ENCODE measurements around the gene PALLD.

DNA sequence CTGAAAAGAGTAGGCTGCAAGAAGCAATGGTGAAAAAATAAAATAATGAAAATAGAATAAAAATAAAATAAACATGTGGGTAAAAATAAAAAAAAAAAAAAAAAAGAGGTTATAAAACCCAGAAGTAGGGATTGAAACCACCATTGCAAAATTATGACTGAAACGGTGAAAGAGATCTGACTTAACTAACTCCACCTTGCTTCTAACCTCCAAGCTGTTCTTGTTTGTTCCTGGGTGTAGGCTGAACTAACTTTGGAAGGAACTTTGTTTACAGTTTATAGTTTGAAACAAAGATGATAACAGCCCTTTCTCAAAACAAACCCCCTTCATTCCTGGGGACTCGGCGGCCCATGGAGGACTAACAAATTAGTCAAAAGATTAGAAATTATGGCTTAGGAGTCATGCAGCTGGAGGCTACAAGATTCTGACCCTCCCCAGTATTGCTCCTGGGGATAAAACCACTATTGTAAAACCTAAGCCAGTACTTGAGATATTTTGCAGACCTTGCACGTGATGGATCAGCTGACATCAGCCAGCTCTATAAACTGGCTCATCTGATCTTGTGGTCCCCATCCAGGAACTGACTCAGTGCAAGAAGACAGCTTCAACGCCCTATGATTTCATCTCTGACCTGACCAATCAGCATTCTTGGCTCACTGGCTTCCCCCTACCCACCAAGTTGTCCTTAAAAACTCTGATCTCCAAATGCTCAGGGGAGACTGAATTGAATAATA, 47.0 kb upstream of the PALLD start:
- TF ChIP-seq MTF1 (CRISPR knock-in tag; IDR thresholded peaks at IDR 0.05), result no peak
- TF ChIP-seq RORA (CRISPR knock-in tag; IDR thresholded peaks at IDR 0.05), result no peak
- TF ChIP-seq ZNF790 (CRISPR knock-in tag; IDR thresholded peaks at IDR 0.05; ENCODE audit: borderline replicate concordance), result no peak
- no peak for TF ChIP-seq ZC3H4 (CRISPR knock-in tag; IDR thresholded peaks at IDR 0.05; ENCODE audit: borderline replicate concordance)
- no peak for TF ChIP-seq KAT7 (CRISPR knock-in tag; IDR thresholded peaks at IDR 0.05; ENCODE audit: borderline replicate concordance)
- TF ChIP-seq TCF7 (IDR thresholded peaks at IDR 0.05; ENCODE audit: low read depth), result no peak
- TF ChIP-seq MAX (IDR thresholded peaks at IDR 0.05), result no peak
- no peak for TF ChIP-seq POLR2A (IDR thresholded peaks at IDR 0.05; ENCODE audit: insufficient read depth in 1 of 2, low read depth in 2 of 2, low read length in 2 of 2)
- no peak for TF ChIP-seq ZNF572 (CRISPR knock-in tag; IDR thresholded peaks at IDR 0.05)
- TF ChIP-seq ZNF792 (CRISPR knock-in tag; IDR thresholded peaks at IDR 0.05), result no peak
- TF ChIP-seq, protein P1, sequence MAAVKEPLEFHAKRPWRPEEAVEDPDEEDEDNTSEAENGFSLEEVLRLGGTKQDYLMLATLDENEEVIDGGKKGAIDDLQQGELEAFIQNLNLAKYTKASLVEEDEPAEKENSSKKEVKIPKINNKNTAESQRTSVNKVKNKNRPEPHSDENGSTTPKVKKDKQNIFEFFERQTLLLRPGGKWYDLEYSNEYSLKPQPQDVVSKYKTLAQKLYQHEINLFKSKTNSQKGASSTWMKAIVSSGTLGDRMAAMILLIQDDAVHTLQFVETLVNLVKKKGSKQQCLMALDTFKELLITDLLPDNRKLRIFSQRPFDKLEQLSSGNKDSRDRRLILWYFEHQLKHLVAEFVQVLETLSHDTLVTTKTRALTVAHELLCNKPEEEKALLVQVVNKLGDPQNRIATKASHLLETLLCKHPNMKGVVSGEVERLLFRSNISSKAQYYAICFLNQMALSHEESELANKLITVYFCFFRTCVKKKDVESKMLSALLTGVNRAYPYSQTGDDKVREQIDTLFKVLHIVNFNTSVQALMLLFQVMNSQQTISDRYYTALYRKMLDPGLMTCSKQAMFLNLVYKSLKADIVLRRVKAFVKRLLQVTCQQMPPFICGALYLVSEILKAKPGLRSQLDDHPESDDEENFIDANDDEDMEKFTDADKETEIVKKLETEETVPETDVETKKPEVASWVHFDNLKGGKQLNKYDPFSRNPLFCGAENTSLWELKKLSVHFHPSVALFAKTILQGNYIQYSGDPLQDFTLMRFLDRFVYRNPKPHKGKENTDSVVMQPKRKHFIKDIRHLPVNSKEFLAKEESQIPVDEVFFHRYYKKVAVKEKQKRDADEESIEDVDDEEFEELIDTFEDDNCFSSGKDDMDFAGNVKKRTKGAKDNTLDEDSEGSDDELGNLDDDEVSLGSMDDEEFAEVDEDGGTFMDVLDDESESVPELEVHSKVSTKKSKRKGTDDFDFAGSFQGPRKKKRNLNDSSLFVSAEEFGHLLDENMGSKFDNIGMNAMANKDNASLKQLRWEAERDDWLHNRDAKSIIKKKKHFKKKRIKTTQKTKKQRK (IDR thresholded peaks at IDR 0.05; ENCODE audit: low read length), result no peak
- TF ChIP-seq, protein P2, sequence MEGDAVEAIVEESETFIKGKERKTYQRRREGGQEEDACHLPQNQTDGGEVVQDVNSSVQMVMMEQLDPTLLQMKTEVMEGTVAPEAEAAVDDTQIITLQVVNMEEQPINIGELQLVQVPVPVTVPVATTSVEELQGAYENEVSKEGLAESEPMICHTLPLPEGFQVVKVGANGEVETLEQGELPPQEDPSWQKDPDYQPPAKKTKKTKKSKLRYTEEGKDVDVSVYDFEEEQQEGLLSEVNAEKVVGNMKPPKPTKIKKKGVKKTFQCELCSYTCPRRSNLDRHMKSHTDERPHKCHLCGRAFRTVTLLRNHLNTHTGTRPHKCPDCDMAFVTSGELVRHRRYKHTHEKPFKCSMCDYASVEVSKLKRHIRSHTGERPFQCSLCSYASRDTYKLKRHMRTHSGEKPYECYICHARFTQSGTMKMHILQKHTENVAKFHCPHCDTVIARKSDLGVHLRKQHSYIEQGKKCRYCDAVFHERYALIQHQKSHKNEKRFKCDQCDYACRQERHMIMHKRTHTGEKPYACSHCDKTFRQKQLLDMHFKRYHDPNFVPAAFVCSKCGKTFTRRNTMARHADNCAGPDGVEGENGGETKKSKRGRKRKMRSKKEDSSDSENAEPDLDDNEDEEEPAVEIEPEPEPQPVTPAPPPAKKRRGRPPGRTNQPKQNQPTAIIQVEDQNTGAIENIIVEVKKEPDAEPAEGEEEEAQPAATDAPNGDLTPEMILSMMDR (CRISPR knock-in tag; IDR thresholded peaks at IDR 0.05), result no peak
- no peak for TF ChIP-seq MTF2 (CRISPR knock-in tag; IDR thresholded peaks at IDR 0.05; ENCODE audit: borderline replicate concordance)
- no peak for TF ChIP-seq DBP (CRISPR knock-in tag; IDR thresholded peaks at IDR 0.05; ENCODE audit: not compliant biosample characterization)
